ENCODE data around the gene DEPDC1B.
"Not testable (repeated sequence)": the region's sequence is repeated elsewhere in the genome, so short reads cannot be mapped to it uniquely, and the experiment has no call there.

DEPDC1B gene

DNA sequence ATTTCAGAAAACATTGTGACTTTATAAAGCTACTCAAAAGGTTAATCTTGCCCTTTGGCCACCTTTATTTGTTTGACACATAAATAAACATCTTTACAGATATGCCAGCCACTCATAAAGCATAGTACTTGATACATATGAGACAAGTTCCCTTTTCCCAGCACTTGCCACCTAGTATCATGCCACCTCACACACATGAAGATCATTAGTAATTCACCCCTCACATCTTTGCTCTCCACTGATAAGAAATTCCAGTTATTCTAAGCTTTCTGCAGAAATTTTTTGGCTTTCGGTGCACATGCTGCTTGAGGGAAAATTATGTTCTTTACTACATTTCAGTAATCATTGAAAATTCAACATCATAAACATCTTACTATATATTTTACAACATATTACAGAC is 59.1 kb downstream of the DEPDC1B start:
- DNase-seq, result no peak

DNA sequence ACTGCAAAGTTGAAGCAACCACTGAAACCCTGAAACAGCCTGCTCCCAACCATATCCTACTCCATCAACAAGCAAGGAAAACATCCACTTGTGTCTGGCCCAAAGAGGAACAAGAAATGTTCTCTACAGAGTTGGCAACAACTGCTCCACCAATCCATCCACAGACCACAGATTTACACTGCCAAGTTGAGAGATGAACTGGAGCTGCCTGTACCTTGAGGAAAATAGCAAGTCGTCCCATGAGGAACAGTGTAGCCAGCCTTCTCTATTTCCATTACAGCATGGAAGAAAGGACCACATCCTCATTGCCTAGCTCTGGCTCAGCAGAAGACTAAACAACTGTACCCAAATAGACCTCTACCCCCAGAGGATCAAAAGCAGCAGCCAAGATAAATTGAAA is 60.4 kb downstream of the DEPDC1B start:
- DNase-seq, result no peak

DNA sequence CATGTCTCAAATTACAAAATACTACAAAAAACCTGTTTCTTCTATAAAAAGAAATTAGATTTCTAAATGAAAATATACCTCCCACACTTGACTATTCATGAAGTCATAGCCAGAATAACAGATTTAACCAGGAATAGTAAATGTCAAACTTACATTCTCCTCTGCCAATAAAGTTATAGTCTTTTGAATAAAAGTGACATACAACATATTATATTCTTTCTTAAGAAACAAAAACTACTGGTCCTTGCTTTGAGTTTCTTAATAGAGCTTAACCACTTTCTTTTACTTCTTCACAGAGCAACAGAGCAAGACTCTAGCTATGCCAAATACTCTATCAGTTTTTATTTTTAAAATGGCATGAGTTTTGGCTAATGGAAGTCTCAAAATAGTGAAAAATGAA is 61.7 kb downstream of the DEPDC1B start:
- DNase-seq, result no peak

DNA sequence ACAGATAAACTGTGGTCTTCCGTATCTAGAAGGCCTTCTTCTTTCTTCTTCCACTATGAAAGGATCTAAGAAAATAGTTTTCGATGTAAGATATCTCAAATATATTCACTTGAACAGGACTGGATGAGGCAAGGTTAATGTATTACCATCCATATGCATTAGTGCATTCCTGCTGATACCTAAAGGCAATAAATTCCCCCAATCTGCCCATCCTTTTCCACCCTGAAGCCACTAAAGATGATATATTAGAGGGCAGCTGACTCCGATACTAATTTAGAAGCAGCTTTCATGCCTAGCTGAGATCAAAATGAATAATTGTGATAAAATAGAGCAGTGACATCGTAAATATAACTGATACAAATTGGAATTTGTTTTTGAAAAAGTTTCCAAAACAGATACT is 63.3 kb downstream of the DEPDC1B start:
- no peak for DNase-seq

DNA sequence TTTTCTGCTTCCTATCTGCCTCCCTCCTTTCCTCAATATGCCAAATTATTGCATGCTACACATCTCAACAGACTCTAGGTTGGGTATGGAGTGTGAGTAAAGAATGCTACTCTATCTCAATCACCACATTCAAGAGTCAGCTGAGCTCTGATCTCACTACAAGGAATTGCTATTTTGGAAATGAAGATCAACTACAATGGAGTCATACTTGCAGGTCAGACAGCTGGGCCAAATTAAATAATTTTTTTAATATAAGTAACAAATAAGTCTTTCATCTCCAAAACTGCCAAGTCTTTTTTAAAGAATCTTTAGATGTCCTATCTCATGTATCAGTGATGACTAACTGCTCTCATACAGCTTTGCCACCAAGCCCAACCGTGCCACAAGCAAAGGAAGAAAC is 64.0 kb downstream of the DEPDC1B start:
- DNase-seq, result no peak

DNA sequence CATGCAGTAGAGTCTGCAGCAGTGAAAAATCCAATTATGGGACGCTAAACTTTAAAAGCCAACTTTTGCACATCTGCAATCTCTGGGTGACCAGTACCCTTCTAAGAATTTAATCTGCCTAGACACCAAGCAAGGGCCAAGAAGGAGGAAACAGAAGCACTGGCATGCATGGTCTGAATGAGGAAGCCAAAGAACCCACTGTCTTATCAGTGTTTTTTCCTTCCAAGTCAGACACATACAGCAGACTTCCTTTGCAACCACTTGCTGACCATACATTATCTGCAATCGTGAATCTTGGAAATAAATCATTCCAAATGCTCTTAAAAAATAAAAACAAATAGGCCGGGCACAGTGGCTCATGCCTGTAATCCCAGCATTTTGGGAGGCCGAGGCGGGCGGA is 65.9 kb downstream of the DEPDC1B start:
- no peak for DNase-seq

DNA sequence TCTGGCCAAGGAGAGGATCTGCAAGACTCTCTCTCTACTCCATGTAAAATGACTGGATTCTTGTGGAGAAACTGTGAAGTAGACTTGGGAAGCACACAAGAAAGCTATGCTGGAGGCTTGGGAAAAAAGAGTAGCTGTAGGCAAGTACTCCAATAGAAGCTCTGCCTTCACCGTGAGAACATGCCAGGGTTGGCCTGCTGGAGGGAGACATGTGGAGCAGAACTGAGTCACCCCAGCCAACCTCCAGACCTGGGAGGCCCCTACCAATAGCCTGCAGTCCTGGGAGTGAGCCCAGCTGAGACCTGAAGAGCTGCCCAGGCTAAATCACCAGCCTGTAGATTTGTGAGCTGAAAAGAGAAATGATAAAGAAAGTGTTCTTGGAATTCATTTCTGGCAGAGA is 66.6 kb downstream of the DEPDC1B start:
- no peak for DNase-seq

DNA sequence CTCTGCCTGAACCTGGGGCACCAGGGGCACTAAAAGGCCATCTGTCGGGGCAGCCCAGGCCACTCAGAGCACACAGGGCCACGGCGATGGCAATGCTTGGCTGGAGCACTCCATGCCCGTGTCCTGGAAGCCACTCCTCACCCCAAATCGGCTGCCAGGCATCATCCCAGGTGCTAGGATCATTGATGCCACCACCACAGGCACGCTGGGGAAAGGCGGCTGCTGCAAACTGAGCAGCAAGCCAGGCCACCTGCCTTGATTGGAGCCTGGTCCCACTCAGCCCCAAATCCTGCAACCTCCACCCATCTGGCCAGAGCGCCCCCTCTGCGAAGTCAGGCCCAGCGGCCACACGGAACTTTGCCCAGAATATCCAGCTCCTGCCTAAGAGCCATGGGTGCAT is 67.8 kb downstream of the DEPDC1B start:
- no peak for DNase-seq

DNA sequence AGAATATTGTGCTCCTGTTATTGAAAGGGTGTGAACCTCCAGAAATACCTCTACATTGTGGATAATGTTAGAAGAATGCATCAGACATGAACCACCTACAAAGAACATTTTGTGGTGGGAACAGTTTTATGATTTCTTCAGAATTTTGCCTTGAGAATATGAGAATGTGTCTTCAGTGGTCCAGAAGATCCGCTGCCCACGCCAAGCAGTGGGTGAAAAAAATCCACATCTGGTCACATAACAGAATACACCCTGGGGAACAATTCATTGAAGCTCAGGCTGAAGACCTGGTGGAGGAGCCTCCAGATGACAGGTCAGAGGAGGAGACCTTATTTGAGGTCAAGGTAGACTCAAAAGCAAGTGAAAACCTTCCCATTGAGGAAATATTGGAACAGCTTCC is 69.1 kb downstream of the DEPDC1B start:
- no peak for DNase-seq

DNA sequence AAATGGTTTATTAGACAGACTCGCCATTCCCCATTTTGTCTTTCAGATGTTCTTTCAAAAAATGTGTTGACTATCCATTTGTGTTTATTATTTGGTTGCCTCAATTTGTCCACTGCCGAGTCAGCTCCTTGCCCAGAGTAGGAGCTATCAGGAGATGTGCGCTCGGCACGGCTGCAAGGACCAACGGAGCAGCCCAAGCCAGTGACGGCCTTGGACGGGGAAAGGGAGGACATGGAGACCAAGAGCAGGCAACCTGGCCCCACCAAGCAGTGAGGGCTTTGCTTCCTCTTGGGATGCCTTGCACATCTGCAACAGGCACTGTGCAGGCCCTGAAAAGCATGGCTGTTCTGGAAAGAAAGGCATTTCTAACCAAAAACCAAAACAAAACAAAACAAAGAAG is 69.8 kb downstream of the DEPDC1B start:
- no peak for DNase-seq

DNA sequence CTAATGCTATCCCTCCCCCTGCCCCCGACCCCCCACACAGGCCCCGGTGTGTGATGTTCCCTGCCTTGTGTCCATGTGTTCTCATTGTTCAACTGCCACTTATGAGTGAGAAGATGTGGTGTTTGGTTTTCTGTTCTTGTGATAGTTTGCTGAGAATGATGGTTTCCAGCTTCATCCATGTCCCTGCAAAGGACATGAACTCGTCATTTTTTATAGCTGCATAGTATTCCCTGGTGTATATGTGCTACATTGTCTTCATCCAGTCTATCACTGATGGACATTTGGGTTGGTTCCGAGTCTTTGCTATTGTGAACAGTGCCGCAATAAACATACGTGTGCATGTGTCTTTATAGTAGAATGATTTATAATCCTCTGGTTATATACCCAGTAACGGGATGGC is 75.1 kb downstream of the DEPDC1B start:
- DNase-seq, result not testable (repeated sequence)

DNA sequence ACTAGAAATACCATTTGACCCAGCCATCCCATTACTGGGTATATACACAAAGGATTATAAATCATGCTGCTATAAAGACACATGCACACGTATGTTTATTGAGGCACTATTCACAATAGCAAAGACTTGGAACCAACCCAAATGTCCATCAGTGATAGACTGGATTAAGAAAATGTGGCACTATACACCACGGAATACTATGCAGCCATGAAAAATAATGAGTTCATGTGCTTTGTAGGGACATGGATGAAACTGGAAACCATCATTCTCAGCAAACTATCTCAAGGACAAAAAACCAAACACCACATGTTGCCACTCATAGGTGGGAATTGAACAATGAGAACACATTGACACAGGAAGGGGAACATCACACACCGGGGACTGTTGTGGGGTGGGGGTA is 79.2 kb downstream of the DEPDC1B start:
- not testable (repeated sequence) for DNase-seq

DNA sequence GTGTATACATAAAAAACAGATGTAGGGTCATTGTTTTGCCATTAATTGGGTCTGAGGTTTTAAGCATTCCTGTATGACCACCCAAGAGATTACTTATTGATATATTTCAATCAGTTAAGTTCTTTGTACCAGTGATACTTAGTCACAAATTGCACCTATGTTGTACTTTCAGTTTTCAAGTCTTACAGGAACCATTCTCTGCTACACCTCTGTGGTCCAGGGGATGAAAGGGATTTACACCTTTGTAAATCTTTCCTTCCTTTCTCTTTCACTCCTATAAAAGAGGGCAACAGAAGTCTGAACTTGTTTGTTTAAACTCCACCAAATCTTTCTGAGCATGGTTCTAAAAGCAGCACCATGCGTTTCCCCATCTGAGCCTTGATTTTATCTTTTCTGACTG is 86.1 kb downstream of the DEPDC1B start:
- DNase-seq, result no peak

DNA sequence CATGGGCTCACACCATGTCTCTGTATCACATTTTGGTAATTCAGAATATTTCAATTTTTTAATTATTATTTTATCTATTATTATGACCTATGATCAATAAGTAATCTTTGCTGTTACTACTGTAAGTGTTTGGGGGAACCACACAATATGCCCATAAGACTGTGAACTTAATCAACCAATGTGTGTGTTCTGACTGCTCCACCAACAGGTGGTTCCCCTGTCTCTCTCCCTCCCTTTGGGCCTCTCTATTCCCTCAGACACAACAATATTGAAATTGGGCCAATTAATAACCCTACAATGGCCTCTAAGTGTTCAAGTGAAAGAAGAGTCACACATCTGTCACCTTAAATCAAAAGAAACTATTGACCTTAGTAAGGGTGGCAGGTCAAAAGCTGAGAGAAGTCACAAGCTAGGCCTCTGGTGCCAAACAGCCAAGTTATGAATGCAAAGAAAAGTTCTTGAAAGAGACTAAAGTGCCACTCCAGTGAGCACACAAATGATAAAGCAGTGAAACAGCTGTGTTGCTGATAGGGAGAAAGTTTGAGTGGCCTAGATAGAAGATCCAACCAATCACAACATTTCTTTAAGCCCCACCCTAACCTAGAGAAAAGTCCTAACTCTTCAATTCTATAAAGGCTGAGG is 88.7 kb downstream of the DEPDC1B start:
- DNase-seq, result no peak

DNA sequence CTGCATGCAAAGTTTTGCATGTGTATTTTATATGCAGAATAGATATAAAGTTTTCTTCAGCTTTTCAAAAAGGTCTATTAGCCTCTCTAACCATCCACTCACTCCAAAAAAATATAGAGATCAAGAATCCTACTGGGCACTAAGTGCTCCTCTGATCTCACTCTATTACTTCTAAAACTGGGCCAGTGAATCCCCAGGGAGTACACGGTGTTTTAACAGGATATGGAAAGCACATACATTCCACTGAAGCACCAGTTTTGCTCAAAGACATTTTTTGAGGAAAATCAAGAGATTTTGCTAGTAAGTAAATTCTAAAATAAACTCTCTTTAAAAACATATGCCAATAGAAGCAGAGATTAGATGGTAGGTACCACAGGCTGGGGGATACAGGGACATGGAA is 95.2 kb downstream of the DEPDC1B start:
- no peak for DNase-seq

DNA sequence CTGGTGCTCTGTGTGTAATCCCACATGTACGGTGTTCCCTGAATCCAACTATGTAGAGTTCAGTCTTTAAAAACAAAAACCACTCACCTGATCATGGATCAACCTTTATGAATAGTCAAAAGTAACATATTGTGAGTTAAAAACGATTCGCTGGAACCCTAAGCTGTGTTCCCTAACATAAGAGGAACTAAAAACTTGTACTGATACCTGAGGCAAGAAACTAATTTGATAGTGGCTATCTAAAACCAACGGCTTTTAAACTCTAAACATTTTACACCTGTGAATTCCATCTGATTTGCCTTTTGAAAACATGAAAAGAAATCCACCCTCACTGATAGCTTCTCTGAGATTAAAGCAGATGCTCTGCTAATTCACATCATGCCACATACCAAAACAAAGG is 101.5 kb downstream of the DEPDC1B start:
- no peak for DNase-seq

DNA sequence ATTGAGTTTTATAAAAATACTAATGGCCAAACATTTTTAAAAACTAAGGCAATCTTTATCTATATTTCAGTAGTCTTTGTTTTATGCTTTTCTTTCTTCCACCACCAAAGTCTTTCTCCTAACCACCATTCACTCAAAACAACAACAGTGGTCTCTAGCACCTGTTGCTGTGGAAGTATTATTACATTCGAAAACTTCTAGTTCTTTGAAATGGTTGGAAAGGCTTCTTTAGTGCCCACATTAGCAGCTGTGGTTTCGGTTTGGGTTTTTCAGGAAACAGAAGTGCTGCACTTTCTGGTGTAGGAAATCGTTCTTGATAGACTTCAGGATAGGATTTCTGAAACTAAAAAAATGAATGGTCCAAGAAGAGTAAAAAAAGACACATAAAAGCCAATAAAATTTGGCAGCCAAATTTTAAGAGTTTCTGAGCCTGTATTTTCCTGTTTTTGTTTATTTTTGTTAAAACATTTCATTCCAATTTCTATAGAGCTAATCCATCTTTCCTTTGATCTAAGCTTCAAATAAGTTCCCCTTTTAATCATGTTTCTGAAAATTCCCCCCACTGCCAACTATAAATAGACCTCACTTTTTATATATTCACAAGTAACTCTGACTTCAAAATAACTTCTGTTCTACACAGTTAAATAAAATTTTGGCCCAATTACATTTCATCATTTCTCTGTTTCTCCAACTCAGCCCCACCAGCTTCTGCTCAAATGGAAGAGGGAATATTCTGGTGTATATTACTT is 102.2 kb downstream of the DEPDC1B start:
- no peak for DNase-seq

DNA sequence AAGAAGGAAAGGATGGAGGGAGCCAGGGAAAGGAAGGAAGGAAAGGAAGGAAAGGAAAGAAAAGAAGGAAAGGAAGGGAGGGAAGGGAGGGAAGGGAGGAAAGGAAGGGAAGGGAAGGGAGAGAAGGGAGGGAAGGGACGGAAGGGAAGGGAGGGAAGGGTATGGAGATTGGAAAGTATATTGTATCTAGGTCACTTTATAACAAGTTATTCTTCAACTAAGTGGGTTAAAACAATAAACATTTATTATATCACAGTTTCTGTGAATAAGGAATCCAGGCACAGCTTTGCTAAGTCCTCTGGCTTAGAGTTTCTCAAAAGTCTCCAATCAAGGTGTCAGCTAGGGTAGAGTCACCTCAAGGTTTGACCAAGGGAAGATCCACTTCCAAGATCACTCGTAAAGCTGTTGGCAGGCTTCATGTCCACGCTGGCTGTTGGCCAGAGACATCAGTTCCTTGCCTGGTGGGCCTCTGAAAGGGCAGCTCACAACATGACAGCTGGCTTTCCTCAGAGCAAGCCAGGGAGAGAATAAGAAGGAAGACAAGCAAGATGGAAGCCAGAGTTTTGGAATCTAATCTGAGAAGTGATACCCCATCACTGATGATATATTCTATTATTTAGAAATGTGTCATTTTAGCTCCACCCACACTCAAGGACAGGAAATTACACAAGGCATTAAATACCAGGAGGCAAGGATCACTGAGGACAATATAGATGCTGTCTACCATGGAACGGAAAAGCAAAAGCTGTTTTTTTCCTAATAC is 105.1 kb downstream of the DEPDC1B start:
- no peak for DNase-seq

DNA sequence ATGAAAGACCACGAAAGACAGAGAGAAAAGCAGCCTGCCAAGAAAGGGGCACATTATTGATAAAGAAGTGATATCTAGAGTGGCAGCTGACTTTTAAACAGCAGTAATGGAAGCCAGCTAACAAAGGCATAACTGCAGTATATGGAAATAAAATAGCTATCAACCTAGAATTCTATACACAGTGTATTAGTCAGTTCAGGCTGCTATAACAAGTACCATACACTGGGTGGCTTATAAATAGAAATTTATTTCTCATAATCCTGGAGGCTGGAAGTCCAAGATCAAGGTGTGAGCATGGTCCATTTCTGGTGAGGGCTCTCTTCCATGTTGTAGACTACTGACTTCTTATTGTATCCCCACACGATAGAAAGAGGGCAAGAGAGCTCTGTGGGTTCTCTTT is 109.8 kb downstream of the DEPDC1B start:
- DNase-seq, result no peak

DNA sequence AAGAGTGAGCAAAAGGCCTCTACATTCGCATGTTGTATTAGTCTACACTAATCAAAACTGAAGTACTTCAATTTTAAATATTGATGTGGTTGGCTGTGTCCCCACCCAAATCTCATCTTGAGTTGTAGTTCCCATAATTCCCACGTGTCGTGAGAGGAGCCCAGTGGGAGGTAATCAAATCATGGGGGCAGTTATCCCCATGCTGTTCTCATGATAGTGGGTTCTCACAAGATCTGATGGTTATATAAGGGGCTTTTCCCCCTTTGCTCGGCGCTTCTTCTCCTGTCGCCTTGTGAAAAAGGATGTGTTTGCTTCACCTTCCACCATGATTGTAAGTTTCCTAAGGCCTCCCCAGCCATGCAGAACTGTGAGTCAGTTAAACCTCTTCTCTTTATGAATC is 112.7 kb downstream of the DEPDC1B start:
- not testable (repeated sequence) for DNase-seq

DNA sequence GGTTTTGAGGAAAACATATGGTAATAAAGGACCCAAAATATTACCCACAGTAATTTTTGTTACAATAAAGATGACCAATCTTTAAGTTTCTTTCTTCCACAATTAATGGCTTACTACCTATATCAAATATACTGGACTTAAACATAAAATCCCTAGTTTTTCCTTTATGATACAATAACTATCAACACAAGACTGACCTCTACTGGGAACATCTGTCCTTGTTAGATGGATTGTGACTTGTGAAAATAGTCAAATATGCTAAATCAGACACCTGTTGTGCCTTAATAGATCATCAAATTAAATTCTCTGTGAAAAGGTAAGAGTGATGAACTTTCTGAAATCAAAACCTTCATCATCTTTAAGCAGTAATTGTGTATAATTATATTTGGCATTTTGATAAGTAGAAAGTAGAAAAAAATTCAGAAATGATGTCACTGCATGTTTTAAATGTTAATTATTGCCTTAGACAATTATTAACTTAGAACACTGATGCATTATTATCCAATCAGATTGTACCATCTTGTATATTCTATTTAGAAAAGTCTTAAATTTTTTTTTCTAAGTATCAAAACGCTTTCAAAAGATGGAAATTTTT is 113.6 kb downstream of the DEPDC1B start:
- DNase-seq, result no peak

DNA sequence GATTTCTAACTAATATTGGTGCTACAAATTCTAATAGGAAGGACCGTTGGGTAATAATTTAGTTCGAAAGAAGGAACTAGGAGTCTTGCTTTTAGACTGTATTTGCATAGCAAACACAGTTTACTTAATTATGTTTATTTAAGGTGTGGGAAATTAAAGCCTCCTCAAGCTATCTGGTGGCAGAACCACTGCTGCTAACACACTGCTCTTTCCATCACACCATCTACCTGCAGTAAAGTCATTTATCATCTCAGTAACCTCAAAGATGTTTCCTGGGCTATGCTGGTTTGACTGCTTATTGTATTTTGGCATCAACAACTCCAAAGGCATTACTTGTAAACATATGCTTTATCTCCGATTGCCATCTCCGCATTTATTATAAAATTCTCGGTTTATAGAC is 114.3 kb downstream of the DEPDC1B start:
- DNase-seq, result no peak

DNA sequence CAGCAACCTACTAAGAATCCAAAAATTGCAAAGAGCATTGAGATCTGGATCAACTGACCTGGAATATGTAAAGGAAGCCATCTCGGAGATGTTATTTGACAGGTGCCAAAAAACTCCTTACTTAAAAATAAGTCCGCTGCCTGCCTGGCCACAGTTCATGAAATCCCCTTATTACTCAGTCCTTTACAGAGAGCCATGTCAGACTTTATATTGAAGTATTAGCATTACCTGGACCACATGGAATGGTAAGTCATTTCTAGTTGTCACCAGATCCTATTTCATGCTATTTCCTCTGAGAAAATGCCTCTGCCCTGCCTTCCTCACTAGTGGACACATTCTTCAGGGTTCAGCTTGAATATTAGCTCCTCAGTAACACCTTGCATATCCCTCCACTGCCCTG is 115.7 kb downstream of the DEPDC1B start:
- DNase-seq, result no peak

DNA sequence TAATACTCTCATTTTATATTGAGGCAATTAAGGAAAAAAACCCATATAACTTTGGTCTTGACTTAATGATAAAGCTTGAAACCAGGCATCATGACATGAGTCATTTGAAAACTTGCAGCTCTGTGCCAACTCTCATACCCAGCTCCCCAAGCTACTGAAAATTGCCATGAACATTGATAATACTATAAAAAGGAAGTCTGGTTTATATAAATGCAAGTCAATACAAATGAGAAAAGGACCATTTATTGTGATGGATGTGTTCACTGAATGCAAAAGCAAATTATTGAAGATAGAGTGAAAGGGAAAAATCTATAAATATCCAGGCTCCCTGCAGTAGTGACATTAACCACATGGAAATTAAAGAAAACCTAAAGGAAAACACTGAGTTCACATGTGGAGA is 116.3 kb downstream of the DEPDC1B start:
- no peak for DNase-seq

Measured in DMS153 (cell line).